RWPE2 (cell line): ENCODE measurements around the gene HIVEP2.

Experiments used
- ATAC-seq: fragments of 200-7000 bp; cut with Tn5 transposase; 3 replicates; pipeline ENCODE4 v1.9.1; 2021; ENCODE audit warnings: low read depth
- DNase-seq: peaks from one replicate; pipeline ENCODE4 v3.0.0-alpha.2; 2020; ENCODE audit warnings: low spot score
- H3K27ac ChIP-seq: fragments of 450-650 bp; 2 replicates; pipeline ENCODE4 v1.5.1; 2017; ENCODE audit warnings: mild to moderate bottlenecking; ENCODE audit not compliant: poor library complexity, severe bottlenecking
- H3K27me3 ChIP-seq: fragments of 250-450 bp; sonication (Bioruptor Pico); 2 replicates; pipeline ENCODE4 v1.5.1; 2021; ENCODE audit warnings: mild to moderate bottlenecking, moderate library complexity; ENCODE audit not compliant: insufficient read depth, poor library complexity, severe bottlenecking
- H3K36me3 ChIP-seq: fragments of 250-450 bp; sonication (Bioruptor Pico); 2 replicates; pipeline ENCODE4 v1.5.1; 2020; ENCODE audit warnings: low read depth, mild to moderate bottlenecking, moderate library complexity
- H3K4me1 ChIP-seq: fragments of 250-450 bp; sonication (Bioruptor Pico); 2 replicates; pipeline ENCODE4 v1.5.1; 2021; ENCODE audit warnings: mild to moderate bottlenecking, moderate library complexity; ENCODE audit not compliant: insufficient read depth, poor library complexity, severe bottlenecking
- H3K4me3 ChIP-seq: fragments of 250-450 bp; sonication (Bioruptor Pico); 2 replicates; pipeline ENCODE4 v1.5.1; 2021; ENCODE audit warnings: mild to moderate bottlenecking, moderate library complexity; ENCODE audit not compliant: severe bottlenecking
- H3K9me3 ChIP-seq: fragments of 250-450 bp; sonication (Bioruptor Pico); 2 replicates; pipeline ENCODE4 v1.5.1; 2021; ENCODE audit warnings: mild to moderate bottlenecking, moderate library complexity; ENCODE audit not compliant: severe bottlenecking
- CTCF ChIP-seq: fragments of 450-650 bp; IDR thresholded peaks from one replicate; pipeline ENCODE4 v1.5.1; 2017; ENCODE audit warnings: mild to moderate bottlenecking, moderate library complexity; ENCODE audit not compliant: poor library complexity, severe bottlenecking

Gene HIVEP2

GRCh38 chr6:142857796-142858555 is 87.0 kb downstream of the HIVEP2 start:
- Histone ChIP-seq H3K9me3 (no peaks in the 10 kb centered on the region), H3K4me1 (no peaks in the 10 kb centered on the region), H3K27me3 (no peaks in the 10 kb centered on the region), H3K36me3 (no peaks in the 10 kb centered on the region), H3K27ac (no peak overlapping the region), H3K4me3 (no peak overlapping the region)
- TF ChIP-seq CTCF, result no peak
- ATAC-seq, result no peak
- DNase-seq, result no peak

DNA sequence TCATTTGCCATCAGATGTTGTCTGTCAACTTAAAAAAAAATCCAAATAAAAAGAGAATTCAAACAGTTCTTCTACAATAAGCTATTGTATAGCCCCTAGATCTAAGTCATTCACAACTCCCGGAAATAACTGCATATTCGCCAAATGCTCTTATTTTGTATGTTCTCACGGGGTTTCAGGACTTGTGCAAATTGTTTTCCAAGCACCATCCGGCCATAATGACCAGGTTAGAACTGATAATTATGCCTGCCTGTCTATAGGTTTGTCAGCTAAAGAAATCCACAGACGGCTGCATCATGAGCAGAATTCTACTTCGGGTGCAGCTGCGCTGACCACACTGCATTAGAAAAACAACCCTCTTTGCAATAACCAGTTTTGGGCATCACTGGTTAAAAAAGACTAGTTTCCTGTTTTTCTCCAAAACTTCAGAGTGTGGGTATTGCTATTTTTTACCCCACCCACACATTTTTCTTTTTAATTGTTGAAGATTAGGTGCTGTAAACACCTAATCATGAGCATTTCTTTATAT is 87.7 kb downstream of the HIVEP2 start:
- H3K4me3 ChIP-seq, result no peak overlapping the region
- H3K27ac ChIP-seq, result no peak overlapping the region
- no peaks in the 10 kb centered on the region for H3K9me3 ChIP-seq
- peaks cover 1% of the 10 kb centered on the region for H3K4me1 ChIP-seq
- ATAC-seq (no peak), DNase-seq (no peak)
- TF ChIP-seq CTCF, result no peak
- H3K27me3 ChIP-seq, result no peaks in the 10 kb centered on the region
- no peaks in the 10 kb centered on the region for H3K36me3 ChIP-seq

DNA sequence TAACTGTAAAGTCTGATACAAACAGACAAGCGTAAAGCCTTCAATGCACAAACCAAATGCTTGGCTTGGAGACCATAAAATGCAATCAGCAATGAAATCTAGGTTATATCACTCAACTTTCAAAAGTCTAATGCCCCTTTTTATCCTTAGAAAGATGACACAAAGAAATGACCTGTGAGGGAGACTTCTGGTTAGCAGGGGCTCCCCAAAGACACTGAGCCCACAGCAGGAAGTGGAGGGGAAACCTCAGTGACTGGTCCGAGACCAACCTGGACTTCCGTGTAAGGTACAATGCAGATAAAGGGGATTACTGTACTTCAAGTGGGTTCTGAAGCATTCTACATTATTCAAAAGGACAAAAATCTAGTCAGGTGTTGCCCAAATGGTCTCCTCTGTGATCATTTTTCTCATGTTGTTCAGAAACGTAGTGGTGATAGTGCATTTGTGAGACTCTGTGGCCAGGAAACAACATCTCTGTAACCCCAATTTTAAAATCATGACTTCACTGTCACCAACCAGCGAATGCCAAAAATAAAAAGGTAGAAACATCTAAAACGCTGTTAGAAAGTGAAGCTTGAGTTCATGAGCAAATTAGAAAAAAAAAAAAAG is 88.2 kb downstream of the HIVEP2 start:
- H3K36me3 ChIP-seq, result no peaks in the 10 kb centered on the region
- H3K4me1 ChIP-seq, result peaks cover 7% of the 10 kb centered on the region
- no peak overlapping the region for H3K4me3 ChIP-seq
- no peak overlapping the region for H3K27ac ChIP-seq
- H3K9me3 ChIP-seq, result no peaks in the 10 kb centered on the region
- no peaks in the 10 kb centered on the region for H3K27me3 ChIP-seq
- no peak for ATAC-seq
- no peak for TF ChIP-seq CTCF
- no peak for DNase-seq

DNA sequence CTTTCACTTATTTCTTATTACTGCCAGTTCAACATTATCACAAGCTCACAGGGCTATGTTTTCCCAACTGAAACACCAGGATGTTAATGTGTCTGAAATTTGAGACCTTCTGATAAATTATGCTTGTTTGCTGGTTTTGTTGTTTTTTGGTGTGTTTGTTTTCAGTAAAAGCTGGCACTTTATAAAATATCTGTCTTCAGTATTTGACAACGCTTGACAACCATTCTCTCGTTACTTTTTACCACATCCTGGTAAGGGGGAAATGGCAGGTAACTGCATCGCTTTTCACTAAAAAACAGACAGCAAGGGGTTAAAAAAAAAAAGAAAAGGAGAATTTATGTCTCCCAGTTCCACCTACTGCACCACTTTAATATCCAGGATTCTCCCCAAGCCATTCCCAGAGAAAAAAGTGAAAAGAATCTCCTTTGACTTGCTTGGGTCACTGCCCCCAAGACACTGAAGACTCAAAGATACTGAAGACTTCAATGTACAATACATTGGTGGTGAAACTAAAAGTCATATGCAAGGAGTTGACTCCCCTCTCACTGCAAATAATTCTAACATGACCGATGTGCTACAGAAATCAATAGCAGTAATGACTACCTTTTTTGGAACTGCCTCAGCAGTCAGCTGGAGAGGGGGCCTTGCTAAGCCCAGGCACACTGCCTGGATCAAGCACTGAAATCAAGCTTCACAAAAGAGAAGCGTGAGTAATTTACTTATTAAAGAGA is 88.9 kb downstream of the HIVEP2 start:
- H3K4me3 ChIP-seq, result no peak overlapping the region
- ATAC-seq, result no peak
- peaks cover 14% of the 10 kb centered on the region for H3K4me1 ChIP-seq

More for the DNA sequence above, 88.9 kb downstream of the HIVEP2 start:
- no peak for TF ChIP-seq CTCF
- no peaks in the 10 kb centered on the region for H3K9me3 ChIP-seq
- H3K27ac ChIP-seq, result no peak overlapping the region
- H3K27me3 ChIP-seq, result no peaks in the 10 kb centered on the region
- DNase-seq, result no peak
- no peaks in the 10 kb centered on the region for H3K36me3 ChIP-seq
